Measurements from ENCODE around the gene PRDM2.

The PRDM2 gene

DNA sequence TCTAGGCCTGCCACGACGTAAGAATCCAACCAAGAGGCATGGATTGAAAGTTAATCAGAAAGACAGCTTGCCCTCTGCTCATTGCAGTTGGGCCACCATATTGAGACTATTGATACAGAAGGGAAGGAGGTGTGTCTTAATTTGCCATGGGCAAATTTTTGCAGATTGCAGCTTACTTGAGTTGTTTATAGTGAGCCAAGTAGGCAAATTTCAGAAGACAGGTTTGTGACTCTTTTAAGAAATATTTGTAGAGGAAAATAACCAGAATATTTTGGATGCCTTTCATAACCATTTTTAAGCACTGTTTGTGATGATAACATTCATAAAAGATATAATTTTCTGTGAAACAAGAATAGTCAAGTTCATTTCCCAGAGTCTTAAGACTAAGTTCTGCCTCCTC lies 74.1 kb downstream of the PRDM2 start:
- Histone ChIP-seq H3K36me3 (ENCODE audit: control insufficient read depth in 1 of 2, insufficient read depth in 2 of 2, low read length in 2 of 2) (peaks cover 24 to 38% of the 10 kb centered on the region in 2 experiments), H2AFZ (ENCODE audit: insufficient read depth, low read length, poor library complexity) (no peak overlapping the region), H3K18ac (ENCODE audit: low read length) (no peak overlapping the region), H4K12ac (ENCODE audit: low read depth, low read length) (no peak overlapping the region), H3K4me1 (ENCODE audit: control insufficient read depth in 1 of 2, insufficient read depth in 2 of 2, low read length in 2 of 2) (no peaks in the 10 kb centered on the region), H2BK12ac (ENCODE audit: low read length) (no peak overlapping the region), H2AK5ac (ENCODE audit: low read length) (no peak overlapping the region), H3K27me3 (ENCODE audit: insufficient read depth, low read length) (no peaks in the 10 kb centered on the region), H3K4me3 (ENCODE audit: low read depth, low read length) (no peak overlapping the region), H3K9ac (ENCODE audit: low read length) (no peak overlapping the region), H3K9me3 (ENCODE audit: insufficient read depth, low read depth, low read length) (no peaks in the 10 kb centered on the region), H3K79me1 (ENCODE audit: low read length) (no peaks in the 10 kb centered on the region), H3K4ac (ENCODE audit: low read depth, low read length) (no peak overlapping the region), H4K91ac (ENCODE audit: low read depth, low read length) (no peak overlapping the region), H2BK5ac (ENCODE audit: low read depth, low read length, poor library complexity) (no peak overlapping the region), H4K8ac (ENCODE audit: low read depth, low read length) (no peak overlapping the region), H3K27ac (ENCODE audit: low read depth, low read length) (no peak overlapping the region), H3K14ac (ENCODE audit: low read length) (no peak overlapping the region), H2BK120ac (ENCODE audit: insufficient read depth, low read length, poor library complexity) (no peak overlapping the region), H3K4me2 (ENCODE audit: low read length) (no peak overlapping the region), H3K23ac (ENCODE audit: low read length) (no peak overlapping the region), H3K79me2 (ENCODE audit: control insufficient read depth, insufficient read depth, low read length, poor library complexity) (peaks cover 3% of the 10 kb centered on the region)
- peak in 1 of 2 donors; percentile 78 for DNase-seq
- WGBS (ENCODE audit: extremely low coverage, insufficient coverage, insufficient read length): no CpG with 5 or more reads among the region's 2 CpGs

DNA sequence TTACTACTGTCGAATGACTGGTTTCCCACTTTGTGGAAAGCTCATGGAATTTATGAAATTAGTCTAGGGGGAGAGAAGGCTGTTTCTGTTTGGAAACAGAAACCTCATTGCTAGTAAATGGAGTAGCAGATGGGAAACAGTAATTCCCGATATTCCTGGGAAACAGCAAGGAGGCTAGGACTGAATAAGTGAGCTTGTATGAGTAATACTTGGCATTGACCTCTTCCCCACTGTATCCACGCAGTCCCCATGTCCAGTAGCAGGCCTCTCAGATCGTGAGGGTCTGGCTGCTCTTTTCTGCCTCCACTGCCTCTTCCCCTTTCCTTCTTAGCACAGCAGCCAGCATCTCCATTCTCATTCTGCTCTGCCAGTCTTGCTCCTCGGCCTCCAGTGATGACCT lies 75.5 kb downstream of the PRDM2 start:
- Histone ChIP-seq H3K4me2 (ENCODE audit: low read length) (no peak overlapping the region), H2AK5ac (ENCODE audit: low read length) (no peak overlapping the region), H2BK12ac (ENCODE audit: low read length) (no peak overlapping the region), H3K18ac (ENCODE audit: low read length) (no peak overlapping the region), H3K4me1 (ENCODE audit: control insufficient read depth in 1 of 2, insufficient read depth in 2 of 2, low read length in 2 of 2) (no peaks in the 10 kb centered on the region), H4K91ac (ENCODE audit: low read depth, low read length) (no peak overlapping the region), H3K14ac (ENCODE audit: low read length) (no peak overlapping the region), H3K27ac (ENCODE audit: low read depth, low read length) (no peak overlapping the region), H4K12ac (ENCODE audit: low read depth, low read length) (no peak overlapping the region), H2AFZ (ENCODE audit: insufficient read depth, low read length, poor library complexity) (no peak overlapping the region), H4K8ac (ENCODE audit: low read depth, low read length) (no peak overlapping the region), H3K27me3 (ENCODE audit: insufficient read depth, low read length) (no peaks in the 10 kb centered on the region), H3K79me2 (ENCODE audit: control insufficient read depth, insufficient read depth, low read length, poor library complexity) (no peaks in the 10 kb centered on the region), H3K4ac (ENCODE audit: low read depth, low read length) (no peak overlapping the region), H3K23ac (ENCODE audit: low read length) (no peak overlapping the region), H3K36me3 (ENCODE audit: control insufficient read depth in 1 of 2, insufficient read depth in 2 of 2, low read length in 2 of 2) (peaks cover 26 to 50% of the 10 kb centered on the region in 2 experiments), H3K4me3 (ENCODE audit: low read depth, low read length) (no peak overlapping the region), H3K79me1 (ENCODE audit: low read length) (no peaks in the 10 kb centered on the region), H2BK120ac (ENCODE audit: insufficient read depth, low read length, poor library complexity) (no peak overlapping the region), H3K9me3 (ENCODE audit: insufficient read depth, low read depth, low read length) (no peaks in the 10 kb centered on the region), H3K9ac (ENCODE audit: low read length) (no peak overlapping the region), H2BK5ac (ENCODE audit: low read depth, low read length, poor library complexity) (no peak overlapping the region)
- WGBS (ENCODE audit: extremely low coverage, insufficient coverage, insufficient read length): no CpG with 5 or more reads among the region's 5 CpGs
- no peak for DNase-seq

DNA sequence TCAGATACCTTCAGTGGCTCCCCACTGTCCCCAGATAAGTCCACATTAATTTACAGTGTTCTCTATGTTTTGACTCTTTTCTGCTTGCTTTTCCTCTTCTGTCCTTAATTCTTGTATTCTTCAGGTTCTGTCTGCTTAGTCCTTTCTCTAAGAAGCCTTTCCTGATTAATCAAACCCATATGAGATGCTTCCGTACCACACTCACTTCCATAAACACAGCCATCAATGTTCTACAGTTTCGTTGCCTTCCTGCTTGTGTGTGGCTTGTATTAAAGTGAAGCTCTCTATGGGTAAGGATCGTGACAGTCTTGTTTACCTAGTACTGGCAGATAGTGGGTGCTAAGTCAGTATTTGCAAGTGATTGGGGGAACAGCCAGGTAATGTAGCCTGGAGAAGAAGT lies 75.9 kb downstream of the PRDM2 start:
- H2AFZ ChIP-seq (ENCODE audit: insufficient read depth, low read length, poor library complexity): no peak overlapping the region
- no peak overlapping the region for H3K4ac ChIP-seq (ENCODE audit: low read depth, low read length)
- peaks cover 29 to 54% of the 10 kb centered on the region in 2 experiments for H3K36me3 ChIP-seq (ENCODE audit: control insufficient read depth in 1 of 2, insufficient read depth in 2 of 2, low read length in 2 of 2)
- DNase-seq: no peak
- no peak overlapping the region for H4K91ac ChIP-seq (ENCODE audit: low read depth, low read length)
- no peak overlapping the region for H2BK12ac ChIP-seq (ENCODE audit: low read length)
- no peaks in the 10 kb centered on the region for H3K4me1 ChIP-seq (ENCODE audit: control insufficient read depth in 1 of 2, insufficient read depth in 2 of 2, low read length in 2 of 2)
- H3K23ac ChIP-seq (ENCODE audit: low read length): no peak overlapping the region
- H3K27ac ChIP-seq (ENCODE audit: low read depth, low read length): no peak overlapping the region
- H2BK5ac ChIP-seq (ENCODE audit: low read depth, low read length, poor library complexity): no peak overlapping the region
- no peaks in the 10 kb centered on the region for H3K79me1 ChIP-seq (ENCODE audit: low read length)
- H2AK5ac ChIP-seq (ENCODE audit: low read length): no peak overlapping the region
- no peak overlapping the region for H3K4me3 ChIP-seq (ENCODE audit: low read depth, low read length)
- H3K9ac ChIP-seq (ENCODE audit: low read length): no peak overlapping the region
- H3K79me2 ChIP-seq (ENCODE audit: control insufficient read depth, insufficient read depth, low read length, poor library complexity): no peaks in the 10 kb centered on the region
- no peaks in the 10 kb centered on the region for H3K9me3 ChIP-seq (ENCODE audit: insufficient read depth, low read depth, low read length)
- H3K18ac ChIP-seq (ENCODE audit: low read length): no peak overlapping the region
- no peak overlapping the region for H3K14ac ChIP-seq (ENCODE audit: low read length)
- no peak overlapping the region for H3K4me2 ChIP-seq (ENCODE audit: low read length)
- no peak overlapping the region for H2BK120ac ChIP-seq (ENCODE audit: insufficient read depth, low read length, poor library complexity)
- no peak overlapping the region for H4K8ac ChIP-seq (ENCODE audit: low read depth, low read length)
- H3K27me3 ChIP-seq (ENCODE audit: insufficient read depth, low read length): no peaks in the 10 kb centered on the region
- no peak overlapping the region for H4K12ac ChIP-seq (ENCODE audit: low read depth, low read length)
- WGBS (ENCODE audit: extremely low coverage, insufficient coverage, insufficient read length): no CpG with 5 or more reads among the region's 3 CpGs

DNA sequence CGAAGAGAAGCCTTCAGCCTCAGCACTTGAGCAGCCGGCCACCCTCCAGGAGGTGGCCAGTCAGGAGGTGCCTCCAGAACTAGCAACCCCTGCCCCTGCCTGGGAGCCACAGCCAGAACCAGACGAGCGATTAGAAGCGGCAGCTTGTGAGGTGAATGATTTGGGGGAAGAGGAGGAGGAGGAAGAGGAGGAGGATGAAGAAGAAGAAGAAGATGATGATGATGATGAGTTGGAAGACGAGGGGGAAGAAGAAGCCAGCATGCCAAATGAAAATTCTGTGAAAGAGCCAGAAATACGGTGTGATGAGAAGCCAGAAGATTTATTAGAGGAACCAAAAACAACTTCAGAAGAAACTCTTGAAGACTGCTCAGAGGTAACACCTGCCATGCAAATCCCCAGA lies 78.4 kb downstream of the PRDM2 start:
- no peak overlapping the region for H4K91ac ChIP-seq (ENCODE audit: low read depth, low read length)
- H3K79me2 ChIP-seq (ENCODE audit: control insufficient read depth, insufficient read depth, low read length, poor library complexity): no peaks in the 10 kb centered on the region
- H3K4ac ChIP-seq (ENCODE audit: low read depth, low read length): no peak overlapping the region
- no peaks in the 10 kb centered on the region for H3K79me1 ChIP-seq (ENCODE audit: low read length)
- no peak overlapping the region for H3K18ac ChIP-seq (ENCODE audit: low read length)
- no peak overlapping the region for H2BK12ac ChIP-seq (ENCODE audit: low read length)
- H4K8ac ChIP-seq (ENCODE audit: low read depth, low read length): no peak overlapping the region
- no peaks in the 10 kb centered on the region for H3K27me3 ChIP-seq (ENCODE audit: insufficient read depth, low read length)
- H3K23ac ChIP-seq (ENCODE audit: low read length): no peak overlapping the region
- no peak overlapping the region for H3K27ac ChIP-seq (ENCODE audit: low read depth, low read length)
- H2BK120ac ChIP-seq (ENCODE audit: insufficient read depth, low read length, poor library complexity): no peak overlapping the region
- H3K36me3 ChIP-seq (ENCODE audit: control insufficient read depth in 1 of 2, insufficient read depth in 2 of 2, low read length in 2 of 2): peaks cover 34 to 68% of the 10 kb centered on the region in 2 experiments
- H3K14ac ChIP-seq (ENCODE audit: low read length): no peak overlapping the region
- no peak overlapping the region for H3K4me3 ChIP-seq (ENCODE audit: low read depth, low read length)
- H3K9me3 ChIP-seq (ENCODE audit: insufficient read depth, low read depth, low read length): no peaks in the 10 kb centered on the region
- no peak overlapping the region for H3K4me2 ChIP-seq (ENCODE audit: low read length)
- no peak overlapping the region for H2AK5ac ChIP-seq (ENCODE audit: low read length)
- 100% methylated on average over 2 of the region's 7 CpGs for WGBS (ENCODE audit: extremely low coverage, insufficient coverage, insufficient read length)
- no peak overlapping the region for H2AFZ ChIP-seq (ENCODE audit: insufficient read depth, low read length, poor library complexity)
- DNase-seq: no peak
- peaks cover 0 to 2% of the 10 kb centered on the region in 2 experiments for H3K4me1 ChIP-seq (ENCODE audit: control insufficient read depth in 1 of 2, insufficient read depth in 2 of 2, low read length in 2 of 2)
- H2BK5ac ChIP-seq (ENCODE audit: low read depth, low read length, poor library complexity): no peak overlapping the region
- H4K12ac ChIP-seq (ENCODE audit: low read depth, low read length): no peak overlapping the region
- no peak overlapping the region for H3K9ac ChIP-seq (ENCODE audit: low read length)
